Ovary (tissue), 3 donors: ENCODE results near the gene LNPEP.

ENCODE experiments used
- POLR2A ChIP-seq: fragments of 450-650 bp; IDR thresholded peaks from one replicate; pipeline ENCODE4 v1.6.1; 2017; ENCODE audit warnings: antibody characterized with exemption, mild to moderate bottlenecking, moderate library complexity
- TF ChIP-seq, protein P1 (sequence below), 3 donors: fragments of 450-650 bp in 2 of 3; fragments of 200-600 bp in 1 of 3; IDR thresholded peaks; one replicate each; pipeline versions ENCODE4 v1.5.1 to v1.8.0; 2016 to 2022; ENCODE audit warnings: antibody characterized with exemption in 3 of 3, mild to moderate bottlenecking in 1 of 3
- donor health status: DM: no; HTN: no; CAD: no.

DNA sequence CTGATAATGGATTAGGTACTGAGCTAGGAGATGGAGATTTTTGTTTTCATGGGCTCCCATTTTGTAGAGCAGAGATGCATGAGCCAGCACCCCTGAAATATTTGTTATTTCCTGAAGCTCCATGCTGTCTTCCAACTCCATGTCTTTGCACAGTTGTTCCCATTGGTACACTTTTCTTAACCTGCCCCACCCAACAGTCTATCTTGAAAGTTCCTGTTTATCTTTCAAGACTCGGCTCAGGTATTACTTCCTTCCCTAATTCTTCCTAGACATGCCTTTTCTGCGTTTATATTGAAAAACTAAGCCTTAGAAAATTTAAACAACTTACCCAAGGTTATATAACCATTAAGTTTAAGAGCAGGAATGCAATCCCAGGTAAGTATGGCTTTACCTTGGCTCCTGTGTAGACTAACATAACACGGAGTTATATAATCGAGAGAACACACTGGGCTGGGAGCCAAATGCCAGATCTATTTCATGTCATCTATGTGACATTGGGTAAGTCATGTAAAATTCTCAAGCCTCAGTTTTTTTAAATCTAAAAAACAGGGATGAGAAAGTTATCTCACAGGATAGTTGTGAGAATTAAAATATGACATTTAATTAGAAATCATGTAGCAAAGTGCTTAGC lies 139.1 kb downstream of the LNPEP start:
- TF ChIP-seq, protein P1, sequence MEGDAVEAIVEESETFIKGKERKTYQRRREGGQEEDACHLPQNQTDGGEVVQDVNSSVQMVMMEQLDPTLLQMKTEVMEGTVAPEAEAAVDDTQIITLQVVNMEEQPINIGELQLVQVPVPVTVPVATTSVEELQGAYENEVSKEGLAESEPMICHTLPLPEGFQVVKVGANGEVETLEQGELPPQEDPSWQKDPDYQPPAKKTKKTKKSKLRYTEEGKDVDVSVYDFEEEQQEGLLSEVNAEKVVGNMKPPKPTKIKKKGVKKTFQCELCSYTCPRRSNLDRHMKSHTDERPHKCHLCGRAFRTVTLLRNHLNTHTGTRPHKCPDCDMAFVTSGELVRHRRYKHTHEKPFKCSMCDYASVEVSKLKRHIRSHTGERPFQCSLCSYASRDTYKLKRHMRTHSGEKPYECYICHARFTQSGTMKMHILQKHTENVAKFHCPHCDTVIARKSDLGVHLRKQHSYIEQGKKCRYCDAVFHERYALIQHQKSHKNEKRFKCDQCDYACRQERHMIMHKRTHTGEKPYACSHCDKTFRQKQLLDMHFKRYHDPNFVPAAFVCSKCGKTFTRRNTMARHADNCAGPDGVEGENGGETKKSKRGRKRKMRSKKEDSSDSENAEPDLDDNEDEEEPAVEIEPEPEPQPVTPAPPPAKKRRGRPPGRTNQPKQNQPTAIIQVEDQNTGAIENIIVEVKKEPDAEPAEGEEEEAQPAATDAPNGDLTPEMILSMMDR (IDR thresholded peaks at IDR 0.05): no peak
- no peak for TF ChIP-seq POLR2A
